Stimulated activated CD4-positive, alpha-beta T cell treated with anti-CD3 and anti-CD28 coated beads, Interleukin-4, amount 100 ng/mL, for 48 hours (primary cell): Measurements from ENCODE around the gene THADA.
A peak's percentile ranks its signal among the peaks of the same experiment; 100 is the strongest.

Experiments used
- DNase-seq, 2 donors: peaks; one replicate each; pipeline ENCODE4 v3.0.0-alpha.2; 2020; ENCODE audit warnings: low read depth in 2 of 2

The THADA gene

GRCh38 chr2:43248621-43249020 lies 347.2 kb downstream of the THADA start:
- no peak for DNase-seq

GRCh38 chr2:43246641-43247040 lies 349.2 kb downstream of the THADA start:
- DNase-seq, result no peak

- no peak for DNase-seq
Observed at GRCh38 chr2:43241558-43241957, 354.3 kb downstream of the THADA start.

DNA sequence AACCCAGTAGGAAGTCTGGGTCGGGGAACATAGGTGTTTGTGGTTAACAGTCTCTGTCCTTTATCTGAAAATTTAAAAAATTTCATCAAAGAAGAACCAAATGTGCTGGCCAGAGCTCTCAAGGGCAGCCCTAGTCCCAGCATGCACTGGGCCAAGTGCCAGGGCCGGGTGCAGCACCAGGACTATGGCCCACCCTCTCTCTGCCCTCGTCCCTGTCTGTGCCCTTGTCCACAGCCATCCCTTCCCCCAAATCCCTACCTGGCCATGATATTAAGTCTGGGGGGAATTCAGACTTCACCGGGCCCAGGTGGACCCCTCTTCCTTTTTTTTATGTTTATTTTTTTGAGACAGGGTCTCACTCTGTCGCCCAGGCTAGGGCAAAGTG lies 355.1 kb downstream of the THADA start:
- no peak for DNase-seq

- no peak for DNase-seq
Observed at GRCh38 chr2:43239981-43240765, 355.7 kb downstream of the THADA start.

- DNase-seq, result no peak
Observed at GRCh38 chr2:43238813-43239212, 357.0 kb downstream of the THADA start.

GRCh38 chr2:43238176-43238575 lies 357.7 kb downstream of the THADA start:
- no peak for DNase-seq

DNA sequence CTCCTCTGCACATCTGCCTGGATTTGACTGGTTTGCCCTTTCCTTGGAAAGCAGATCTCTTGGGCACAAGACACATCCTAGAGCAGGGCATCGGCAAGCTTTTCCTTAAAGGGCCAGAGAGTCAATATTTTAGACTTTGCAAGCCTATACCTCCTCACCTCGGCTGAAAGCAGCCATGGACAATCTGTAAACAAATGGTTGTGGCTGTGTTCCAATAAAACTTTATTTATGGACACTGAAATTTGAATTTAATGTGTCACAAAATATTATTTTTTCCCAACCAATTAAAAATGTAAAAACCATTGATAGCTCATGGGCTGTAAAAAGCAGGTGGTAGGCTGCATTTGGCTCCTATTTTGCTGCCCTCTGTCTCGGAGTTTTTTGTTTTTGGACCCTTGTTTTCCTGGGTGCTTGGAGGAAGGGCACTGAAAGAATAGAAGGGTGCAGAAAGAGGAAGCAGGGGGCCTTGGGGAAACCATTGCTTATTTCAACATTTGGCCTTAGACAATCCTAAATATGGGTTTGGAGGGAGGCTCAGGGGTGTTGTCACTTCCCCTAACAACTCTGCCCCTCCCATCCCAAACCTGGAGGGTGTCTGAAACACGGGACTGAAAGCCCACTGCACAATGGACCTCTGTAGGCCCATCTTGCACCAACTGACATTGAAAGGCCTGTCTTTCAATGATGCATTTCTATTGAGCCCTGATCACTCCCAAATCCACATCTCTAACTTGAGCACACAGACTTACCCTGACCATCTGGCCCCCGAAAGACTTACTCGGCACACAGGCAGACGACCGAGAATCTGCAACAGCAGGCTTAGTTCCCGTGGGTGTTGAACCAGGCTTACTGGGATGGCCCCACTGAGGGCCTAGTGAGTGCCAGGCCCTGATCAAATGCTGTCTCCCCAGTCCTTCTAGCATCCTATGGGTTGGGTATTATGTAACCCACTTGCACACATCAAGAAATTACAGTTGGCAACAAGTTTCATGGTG lies 362.3 kb downstream of the THADA start:
- DNase-seq, result no peak

DNA sequence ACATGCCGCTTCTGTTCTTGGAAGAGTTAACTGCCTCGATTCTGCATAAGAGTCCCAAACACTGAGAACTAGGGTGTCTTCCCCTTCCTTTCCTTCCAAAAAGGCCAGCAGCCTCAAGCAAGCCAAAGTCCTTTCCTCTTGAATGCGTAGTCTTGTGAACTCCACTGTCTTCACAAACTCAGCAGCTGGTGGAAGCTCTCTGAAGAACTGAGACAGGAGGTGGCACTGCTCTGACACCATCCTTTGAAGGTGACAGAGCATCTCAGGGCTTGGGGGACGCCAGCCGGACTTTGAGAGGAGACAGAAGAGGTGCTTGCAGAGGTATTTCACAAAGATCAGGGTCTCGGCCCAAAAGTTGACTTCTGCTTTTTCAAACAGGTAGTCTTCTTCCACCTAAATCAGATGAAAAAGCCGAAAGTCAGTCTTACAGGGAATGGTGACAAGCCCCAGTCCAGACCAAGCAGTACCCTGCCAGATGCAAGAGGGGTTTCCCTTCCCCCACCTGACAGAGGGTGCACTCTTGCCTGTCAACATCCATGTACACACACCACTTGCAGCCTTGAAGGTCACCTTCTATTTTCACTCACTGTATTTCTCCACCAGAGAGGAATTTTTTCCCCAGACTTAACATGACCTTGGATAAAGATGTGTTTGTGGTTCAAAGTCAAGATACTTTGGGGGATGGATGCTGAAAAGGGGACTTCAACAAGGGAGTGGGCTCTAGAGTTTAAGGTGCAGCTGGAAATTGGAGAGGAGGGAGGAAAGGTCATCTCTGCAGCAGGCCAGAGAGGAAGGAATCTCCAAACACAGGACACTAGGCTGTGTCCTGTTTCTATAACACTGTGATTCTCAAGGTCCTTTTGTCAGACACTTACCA lies 364.6 kb downstream of the THADA start:
- DNase-seq, result no peak

GRCh38 chr2:43230351-43230885 lies 365.4 kb downstream of the THADA start:
- DNase-seq, result no peak

- no peak for DNase-seq
Observed at GRCh38 chr2:43228756-43229659, 366.8 kb downstream of the THADA start.

DNA sequence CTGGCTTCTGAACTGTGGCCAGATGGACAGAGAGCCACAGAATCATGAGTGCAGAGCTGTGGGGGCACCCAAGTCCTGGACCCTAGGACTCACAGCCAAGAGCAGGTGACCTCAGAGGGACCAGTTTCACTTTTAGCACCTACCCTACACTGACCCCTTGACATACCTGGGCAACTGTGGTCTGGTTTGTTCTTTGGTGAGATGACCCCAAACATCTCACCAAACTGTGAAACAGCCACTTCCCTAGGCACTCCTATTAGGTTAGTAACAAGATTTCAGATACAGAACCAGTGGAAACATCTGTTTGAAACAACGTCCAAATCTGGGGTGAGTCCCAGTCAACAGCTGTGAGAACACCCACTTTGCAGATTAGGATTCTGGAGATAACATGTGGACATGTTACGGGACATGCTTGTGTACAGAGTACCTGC lies 367.5 kb downstream of the THADA start:
- DNase-seq, result no peak

DNA sequence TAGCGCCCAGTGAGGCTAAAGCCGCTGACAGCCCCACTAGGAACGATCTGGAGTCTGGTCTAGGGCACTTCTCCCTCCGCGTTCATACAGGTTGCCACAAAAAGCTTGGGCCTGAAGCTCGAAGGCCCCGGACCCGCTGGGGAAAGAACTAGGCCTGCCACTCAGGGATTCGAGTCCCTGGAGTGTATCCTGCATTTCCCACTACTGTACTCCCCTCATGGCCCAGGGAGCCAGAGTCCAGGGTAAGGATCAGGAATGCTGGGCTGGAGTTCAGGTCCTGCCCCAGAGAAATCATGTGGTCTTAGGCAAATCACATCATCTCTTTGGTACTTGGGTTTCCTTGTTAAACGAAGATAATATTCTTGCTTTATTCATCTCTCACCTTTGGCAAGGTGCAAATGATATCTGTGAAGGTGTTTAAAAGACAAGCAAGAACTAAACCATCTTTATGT lies 368.0 kb downstream of the THADA start:
- DNase-seq, result no peak

- peak; percentile 62 to 63 for DNase-seq
Observed at GRCh38 chr2:43226955-43227829, 368.6 kb downstream of the THADA start.

- peak; percentile 93 for DNase-seq
Observed at GRCh38 chr2:43226558-43226954, 369.3 kb downstream of the THADA start, which contains the start of gene ZFP36L2. ZFP36L2 (minus strand) TSS chr2:43226606; CDS start chr2:43226315, 291 bp downstream.

DNA sequence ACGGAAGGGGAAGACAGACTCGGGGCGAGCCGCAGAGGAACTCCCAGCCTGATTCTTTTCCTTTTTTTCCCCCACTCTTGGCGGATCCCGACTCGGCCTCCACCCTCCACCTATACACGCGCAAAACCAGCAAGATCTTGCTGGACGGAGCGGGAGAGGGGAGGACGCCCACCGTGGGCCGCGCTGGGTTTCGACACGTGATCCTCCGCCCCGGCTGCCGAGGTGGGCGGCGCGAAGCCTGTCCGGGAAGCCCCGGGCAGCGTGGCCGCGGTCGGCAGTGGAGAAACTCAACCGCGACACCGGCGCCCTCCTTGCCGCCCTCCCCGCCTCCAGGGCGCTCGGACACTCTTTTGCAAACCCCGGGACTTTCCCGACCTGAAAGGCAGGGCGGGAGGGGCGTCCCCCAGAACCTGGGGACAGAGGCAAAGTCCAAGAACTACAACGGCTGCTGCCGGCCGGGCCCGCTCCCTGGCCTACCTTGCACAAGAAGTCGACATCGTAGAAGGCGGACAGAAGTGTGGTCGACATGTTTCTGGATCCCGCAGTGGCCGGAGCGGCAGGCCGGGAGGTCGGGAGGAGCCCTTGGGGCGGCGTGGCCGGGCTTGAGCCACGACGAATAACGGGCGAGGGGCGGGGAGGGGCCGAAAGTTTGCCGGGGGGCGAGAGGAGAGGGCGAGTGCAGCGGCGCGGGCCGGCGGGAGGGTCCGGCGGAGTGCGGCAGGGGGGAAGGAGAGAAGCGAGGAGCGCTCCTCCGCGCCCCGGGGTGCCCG lies 369.9 kb downstream of the THADA start:
- DNase-seq, result peak; percentile 50 to 56

DNA sequence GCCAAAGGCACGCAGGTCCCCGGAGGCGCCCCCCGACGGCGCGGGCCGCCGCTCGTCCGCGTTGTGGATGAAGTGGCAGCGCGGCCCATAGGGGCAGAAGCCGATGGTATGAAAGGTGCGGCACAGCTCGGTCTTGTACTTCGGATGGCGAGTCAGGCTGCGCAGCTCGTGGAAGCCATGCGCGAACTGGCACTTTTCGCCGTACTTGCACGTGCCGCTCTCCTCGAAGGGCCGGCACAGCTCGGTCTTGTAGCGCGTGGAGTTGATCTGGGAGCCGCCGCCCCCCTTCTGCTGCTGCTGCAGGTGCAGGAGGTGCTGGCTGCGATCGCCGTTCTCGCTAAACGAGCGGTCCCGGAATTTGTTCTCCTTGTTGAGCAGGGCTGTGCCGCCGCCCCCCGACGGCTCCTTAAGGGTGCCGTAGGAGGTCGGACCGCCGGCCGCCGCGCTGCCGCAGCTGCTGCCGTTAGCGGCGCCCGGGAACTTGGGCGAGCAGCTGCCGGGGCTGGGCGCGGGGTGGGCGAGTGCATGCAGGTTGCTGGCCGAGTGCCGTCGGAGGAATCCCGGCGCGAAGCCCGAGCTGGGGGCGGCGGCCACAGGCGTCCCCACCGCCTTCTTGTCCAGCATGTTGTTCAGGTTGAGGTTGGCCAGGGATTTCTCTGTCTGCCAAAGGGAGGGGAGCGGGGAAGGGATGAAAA lies 370.6 kb downstream of the THADA start:
- peak; percentile 54 to 56 for DNase-seq
